Liver (tissue), 9 donors: ENCODE results near the gene LARP4. TPM values are rescaled to one million over a fixed set of nuclear protein-coding genes. Genes with fewer than 3 reads are reported as not detected.

Experiments used
- DNase-seq: peaks from one replicate; pipeline ENCODE4 v3.0.0-alpha.2; 2017; ENCODE audit warnings: low spot score
- H3K27ac ChIP-seq, 2 donors: one replicate each; pipeline ENCODE4 v1.7.0; 2013; ENCODE audit warnings: inconsistent platforms in 2 of 2, low read length in 2 of 2, control low read depth in 1 of 2, low read depth in 1 of 2, mild to moderate bottlenecking in 1 of 2
- H3K27me3 ChIP-seq, 4 donors: one replicate each; pipeline versions ENCODE4 v1.6.1 to v1.7.0; 2013; ENCODE audit warnings: low read length in 3 of 4, inconsistent platforms in 1 of 4, mild to moderate bottlenecking in 1 of 4, moderate library complexity in 1 of 4; ENCODE audit not compliant: control insufficient read depth in 4 of 4, insufficient read depth in 4 of 4
- H3K36me3 ChIP-seq, 4 donors: one replicate each; pipeline versions ENCODE4 v1.6.1 to v1.7.0; 2013; ENCODE audit warnings: low read length in 3 of 4, mild to moderate bottlenecking in 3 of 4, low read depth in 1 of 4, moderate library complexity in 1 of 4; ENCODE audit not compliant: control insufficient read depth in 4 of 4, insufficient read depth in 3 of 4
- H3K4me1 ChIP-seq, 4 donors: one replicate each; pipeline versions ENCODE4 v1.6.1 to v1.7.0; 2013; ENCODE audit warnings: low read length in 3 of 4, mild to moderate bottlenecking in 3 of 4, moderate library complexity in 1 of 4; ENCODE audit not compliant: control insufficient read depth in 4 of 4, insufficient read depth in 4 of 4
- H3K4me3 ChIP-seq, 3 donors: one replicate each; pipeline versions ENCODE4 v1.6.1 to v1.7.0; 2013; ENCODE audit warnings: low read length in 3 of 3, control low read depth in 1 of 3, low read depth in 1 of 3, mild to moderate bottlenecking in 1 of 3
- H3K9ac ChIP-seq, 2 donors: one replicate each; pipeline ENCODE4 v1.7.0; 2013; ENCODE audit warnings: low read length in 2 of 2, mild to moderate bottlenecking in 2 of 2, moderate library complexity in 2 of 2, control low read depth in 1 of 2, low read depth in 1 of 2
- H3K9me3 ChIP-seq, 4 donors: one replicate each; pipeline versions ENCODE4 v1.6.1 to v1.7.0; 2013; ENCODE audit warnings: low read length in 3 of 4; ENCODE audit not compliant: control insufficient read depth in 4 of 4
- EGR1 ChIP-seq, 2 donors: IDR thresholded peaks; 2 replicates each; pipeline ENCODE4 v1.6.1; 2016 to 2018; ENCODE audit warnings: antibody characterized with exemption in 2 of 2, low read depth in 2 of 2
- FOXA1 ChIP-seq: IDR thresholded peaks from 2 replicates; pipeline ENCODE4 v1.6.1; 2016; ENCODE audit warnings: antibody characterized with exemption
- FOXA2 ChIP-seq: IDR thresholded peaks from 2 replicates; pipeline ENCODE4 v1.6.1; 2016; ENCODE audit warnings: antibody characterized with exemption
- GABPA ChIP-seq, 2 donors: IDR thresholded peaks in 1 of 2; conservative IDR thresholded peaks in 1 of 2; 2 replicates each; pipeline ENCODE4 v1.6.1; 2016; ENCODE audit warnings: antibody characterized with exemption in 2 of 2, mild to moderate bottlenecking in 1 of 2, moderate library complexity in 1 of 2
- HNF4A ChIP-seq, 2 donors: conservative IDR thresholded peaks; 2 replicates each; pipeline ENCODE4 v1.6.1; 2016; ENCODE audit warnings: antibody characterized with exemption in 2 of 2, mild to moderate bottlenecking in 2 of 2
- HNF4G ChIP-seq: IDR thresholded peaks from 2 replicates; pipeline ENCODE4 v1.6.1; 2016; ENCODE audit warnings: antibody characterized with exemption
- JUND ChIP-seq, 2 donors: IDR thresholded peaks; 2 replicates each; pipeline ENCODE4 v1.6.1; 2016; ENCODE audit warnings: antibody characterized with exemption in 2 of 2
- MAX ChIP-seq: IDR thresholded peaks from 2 replicates; pipeline ENCODE4 v1.6.1; 2016; ENCODE audit warnings: antibody characterized with exemption
- NR2F2 ChIP-seq: IDR thresholded peaks from 2 replicates; pipeline ENCODE4 v1.6.1; 2016; ENCODE audit warnings: antibody characterized with exemption
- RAD21 ChIP-seq, 2 donors: IDR thresholded peaks; 2 replicates each; pipeline ENCODE4 v1.6.1; 2016; ENCODE audit warnings: antibody characterized with exemption in 2 of 2, mild to moderate bottlenecking in 2 of 2
- RXRA ChIP-seq, 2 donors: IDR thresholded peaks; 2 replicates each; pipeline ENCODE4 v1.6.1; 2017 to 2018; ENCODE audit warnings: antibody characterized with exemption in 2 of 2, mild to moderate bottlenecking in 1 of 2
- SP1 ChIP-seq: IDR thresholded peaks from 2 replicates; pipeline ENCODE4 v1.6.1; 2018; ENCODE audit warnings: antibody characterized with exemption, mild to moderate bottlenecking
- TAF1 ChIP-seq: conservative IDR thresholded peaks from 2 replicates; pipeline ENCODE4 v1.6.1; 2016; ENCODE audit warnings: antibody characterized with exemption, mild to moderate bottlenecking
- YY1 ChIP-seq: IDR thresholded peaks from 2 replicates; pipeline ENCODE4 v1.6.1; 2016; ENCODE audit warnings: antibody characterized with exemption, mild to moderate bottlenecking
- WGBS: extraction: QIAGEN DNeasy Blood & Tissue Kit; methylation state at CpG from one replicate; pipeline ENCODE4 v1.1.7; 2013; 5-methylcytosine and 5-hydroxymethylcytosine counted together
- polyA plus RNA-seq, 2 donors: library from polyadenylated mRNA; stranded (reverse) in 1 of 2; unstranded in 1 of 2; fragments of 200-250 nt in 1 of 2; fragments of >200 nt in 1 of 2; fragmentation: Nextera tagmentation in 1 of 2; extraction: Ambion mirVana in 1 of 2; gene quantifications; one replicate each; pipeline versions ENCODE4 v1.2.1 to v1.2.3, GENCODE V29; 2013 to 2015
- total RNA-seq, 2 donors: library from RNA; depleted of rRNA; stranded (reverse); fragments of >200 nt; gene quantifications; one replicate each; pipeline ENCODE4 v1.2.3, GENCODE V29; 2014
- TF ChIP-seq, protein P1 (sequence below): IDR thresholded peaks from 2 replicates; pipeline ENCODE4 v1.6.1; 2016; ENCODE audit warnings: antibody characterized with exemption, mild to moderate bottlenecking
- TF ChIP-seq, protein P2 (sequence below): IDR thresholded peaks from 2 replicates; pipeline ENCODE4 v1.6.1; 2016; ENCODE audit warnings: antibody characterized with exemption
- TF ChIP-seq, protein P3 (sequence below): fragments of 150-350 bp; IDR thresholded peaks from 2 replicates; pipeline ENCODE4 v1.5.1; 2017; ENCODE audit warnings: improper control_type of control experiment, low read depth, low read length; ENCODE audit not compliant: missing input control
- TF ChIP-seq, protein P4 (sequence below): IDR thresholded peaks from 2 replicates; pipeline ENCODE4 v1.6.1; 2016; ENCODE audit warnings: antibody characterized with exemption
- donor health status: healthy.
- donor health status: healthy.
- donor health status: healthy.
- donor health status: healthy.
- donor health status: healthy.

LARP4 gene
- total and polyA plus RNA-seq, 4 donors = 17.3 to 71.0 (median 37.5) TPM

- WGBS = 24% methylated on average over 3 of the region's 3 CpGs
- H3K27ac ChIP-seq = peak overlapping the region; percentile 62 to 75
- no peaks in the 10 kb centered on the region for H3K27me3 ChIP-seq
- DNase-seq = no peak
- no peak overlapping the region for H3K4me3 ChIP-seq
- TF ChIP-seq YY1 = peak; percentile 46
- peak; percentile 40 for TF ChIP-seq MAX
- no peak for TF ChIP-seq JUND (IDR thresholded peaks at IDR 0.05)
- peaks cover 4 to 41% (median 21%) of the 10 kb centered on the region in 4 donors for H3K4me1 ChIP-seq
- peak overlapping the region in 1 of 2 donors; percentile 38 for H3K9ac ChIP-seq
- H3K9me3 ChIP-seq = no peaks in the 10 kb centered on the region
- no peaks in the 10 kb centered on the region for H3K36me3 ChIP-seq
Measured at GRCh38 chr12:50517421-50518048, 116.8 kb downstream of the LARP4 start.

DNA sequence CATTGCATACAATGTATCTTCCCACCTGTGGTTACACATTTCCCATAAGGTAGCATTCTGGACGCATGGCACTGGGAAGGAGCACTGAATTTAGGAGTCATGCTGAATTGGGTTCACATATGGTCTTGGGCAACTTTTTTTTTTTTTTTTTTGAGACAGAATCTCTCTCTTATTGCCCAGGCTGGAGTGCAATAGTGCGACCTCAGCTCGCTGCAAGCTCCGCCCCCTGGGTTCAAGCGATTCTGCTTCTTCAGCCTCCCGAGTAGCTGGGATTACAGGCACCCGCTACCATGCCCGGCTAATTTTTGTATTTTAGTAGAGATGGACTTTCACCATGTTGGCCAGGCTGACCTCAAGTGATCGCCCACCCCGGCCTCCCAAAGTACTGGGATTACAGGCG, 117.4 kb downstream of the LARP4 start:
- no peak for DNase-seq
- H3K27me3 ChIP-seq = no peaks in the 10 kb centered on the region
- H3K9ac ChIP-seq = peak overlapping the region in 1 of 2 donors; percentile 38
- no peaks in the 10 kb centered on the region for H3K36me3 ChIP-seq
- H3K27ac ChIP-seq = peak overlapping the region; percentile 62 to 75
- H3K9me3 ChIP-seq = no peaks in the 10 kb centered on the region
- H3K4me1 ChIP-seq = peaks cover 4 to 41% (median 21%) of the 10 kb centered on the region in 4 donors
- 71% methylated on average over 11 of the region's 11 CpGs for WGBS
- no peak for TF ChIP-seq YY1
- TF ChIP-seq EGR1 (IDR thresholded peaks at IDR 0.05; ENCODE audit: low read depth in 2 of 2) = no peak
- no peak for TF ChIP-seq MAX
- no peak for TF ChIP-seq RXRA (IDR thresholded peaks at IDR 0.05)
- no peak for TF ChIP-seq JUND (IDR thresholded peaks at IDR 0.05)
- TF ChIP-seq, protein P1, sequence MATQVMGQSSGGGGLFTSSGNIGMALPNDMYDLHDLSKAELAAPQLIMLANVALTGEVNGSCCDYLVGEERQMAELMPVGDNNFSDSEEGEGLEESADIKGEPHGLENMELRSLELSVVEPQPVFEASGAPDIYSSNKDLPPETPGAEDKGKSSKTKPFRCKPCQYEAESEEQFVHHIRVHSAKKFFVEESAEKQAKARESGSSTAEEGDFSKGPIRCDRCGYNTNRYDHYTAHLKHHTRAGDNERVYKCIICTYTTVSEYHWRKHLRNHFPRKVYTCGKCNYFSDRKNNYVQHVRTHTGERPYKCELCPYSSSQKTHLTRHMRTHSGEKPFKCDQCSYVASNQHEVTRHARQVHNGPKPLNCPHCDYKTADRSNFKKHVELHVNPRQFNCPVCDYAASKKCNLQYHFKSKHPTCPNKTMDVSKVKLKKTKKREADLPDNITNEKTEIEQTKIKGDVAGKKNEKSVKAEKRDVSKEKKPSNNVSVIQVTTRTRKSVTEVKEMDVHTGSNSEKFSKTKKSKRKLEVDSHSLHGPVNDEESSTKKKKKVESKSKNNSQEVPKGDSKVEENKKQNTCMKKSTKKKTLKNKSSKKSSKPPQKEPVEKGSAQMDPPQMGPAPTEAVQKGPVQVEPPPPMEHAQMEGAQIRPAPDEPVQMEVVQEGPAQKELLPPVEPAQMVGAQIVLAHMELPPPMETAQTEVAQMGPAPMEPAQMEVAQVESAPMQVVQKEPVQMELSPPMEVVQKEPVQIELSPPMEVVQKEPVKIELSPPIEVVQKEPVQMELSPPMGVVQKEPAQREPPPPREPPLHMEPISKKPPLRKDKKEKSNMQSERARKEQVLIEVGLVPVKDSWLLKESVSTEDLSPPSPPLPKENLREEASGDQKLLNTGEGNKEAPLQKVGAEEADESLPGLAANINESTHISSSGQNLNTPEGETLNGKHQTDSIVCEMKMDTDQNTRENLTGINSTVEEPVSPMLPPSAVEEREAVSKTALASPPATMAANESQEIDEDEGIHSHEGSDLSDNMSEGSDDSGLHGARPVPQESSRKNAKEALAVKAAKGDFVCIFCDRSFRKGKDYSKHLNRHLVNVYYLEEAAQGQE = no peak
- no peak for TF ChIP-seq NR2F2
- TF ChIP-seq, protein P2, sequence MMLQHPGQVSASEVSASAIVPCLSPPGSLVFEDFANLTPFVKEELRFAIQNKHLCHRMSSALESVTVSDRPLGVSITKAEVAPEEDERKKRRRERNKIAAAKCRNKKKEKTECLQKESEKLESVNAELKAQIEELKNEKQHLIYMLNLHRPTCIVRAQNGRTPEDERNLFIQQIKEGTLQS = no peak
- no peak for TF ChIP-seq HNF4G
- no peak for TF ChIP-seq GABPA (IDR thresholded peaks at IDR 0.05 in 1 of 2, conservative IDR thresholded peaks at IDR 0.05 in 1 of 2)
- TF ChIP-seq TAF1 = no peak
- no peak for TF ChIP-seq HNF4A (conservative IDR thresholded peaks at IDR 0.05)
- no peak for TF ChIP-seq RAD21 (IDR thresholded peaks at IDR 0.05)
- TF ChIP-seq, protein P3, sequence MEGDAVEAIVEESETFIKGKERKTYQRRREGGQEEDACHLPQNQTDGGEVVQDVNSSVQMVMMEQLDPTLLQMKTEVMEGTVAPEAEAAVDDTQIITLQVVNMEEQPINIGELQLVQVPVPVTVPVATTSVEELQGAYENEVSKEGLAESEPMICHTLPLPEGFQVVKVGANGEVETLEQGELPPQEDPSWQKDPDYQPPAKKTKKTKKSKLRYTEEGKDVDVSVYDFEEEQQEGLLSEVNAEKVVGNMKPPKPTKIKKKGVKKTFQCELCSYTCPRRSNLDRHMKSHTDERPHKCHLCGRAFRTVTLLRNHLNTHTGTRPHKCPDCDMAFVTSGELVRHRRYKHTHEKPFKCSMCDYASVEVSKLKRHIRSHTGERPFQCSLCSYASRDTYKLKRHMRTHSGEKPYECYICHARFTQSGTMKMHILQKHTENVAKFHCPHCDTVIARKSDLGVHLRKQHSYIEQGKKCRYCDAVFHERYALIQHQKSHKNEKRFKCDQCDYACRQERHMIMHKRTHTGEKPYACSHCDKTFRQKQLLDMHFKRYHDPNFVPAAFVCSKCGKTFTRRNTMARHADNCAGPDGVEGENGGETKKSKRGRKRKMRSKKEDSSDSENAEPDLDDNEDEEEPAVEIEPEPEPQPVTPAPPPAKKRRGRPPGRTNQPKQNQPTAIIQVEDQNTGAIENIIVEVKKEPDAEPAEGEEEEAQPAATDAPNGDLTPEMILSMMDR = no peak
- TF ChIP-seq FOXA1 = no peak
- TF ChIP-seq FOXA2 = no peak
- TF ChIP-seq, protein P4, sequence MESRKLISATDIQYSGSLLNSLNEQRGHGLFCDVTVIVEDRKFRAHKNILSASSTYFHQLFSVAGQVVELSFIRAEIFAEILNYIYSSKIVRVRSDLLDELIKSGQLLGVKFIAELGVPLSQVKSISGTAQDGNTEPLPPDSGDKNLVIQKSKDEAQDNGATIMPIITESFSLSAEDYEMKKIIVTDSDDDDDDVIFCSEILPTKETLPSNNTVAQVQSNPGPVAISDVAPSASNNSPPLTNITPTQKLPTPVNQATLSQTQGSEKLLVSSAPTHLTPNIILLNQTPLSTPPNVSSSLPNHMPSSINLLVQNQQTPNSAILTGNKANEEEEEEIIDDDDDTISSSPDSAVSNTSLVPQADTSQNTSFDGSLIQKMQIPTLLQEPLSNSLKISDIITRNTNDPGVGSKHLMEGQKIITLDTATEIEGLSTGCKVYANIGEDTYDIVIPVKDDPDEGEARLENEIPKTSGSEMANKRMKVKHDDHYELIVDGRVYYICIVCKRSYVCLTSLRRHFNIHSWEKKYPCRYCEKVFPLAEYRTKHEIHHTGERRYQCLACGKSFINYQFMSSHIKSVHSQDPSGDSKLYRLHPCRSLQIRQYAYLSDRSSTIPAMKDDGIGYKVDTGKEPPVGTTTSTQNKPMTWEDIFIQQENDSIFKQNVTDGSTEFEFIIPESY = no peak
- TF ChIP-seq SP1 = no peak
- H3K4me3 ChIP-seq = no peak overlapping the region
